ENCODE data around the gene FEZF1.

GRCh38 chr7:122311050-122311700 is 6.6 kb upstream of the FEZF1 start:
- TF ChIP-seq, protein P1, sequence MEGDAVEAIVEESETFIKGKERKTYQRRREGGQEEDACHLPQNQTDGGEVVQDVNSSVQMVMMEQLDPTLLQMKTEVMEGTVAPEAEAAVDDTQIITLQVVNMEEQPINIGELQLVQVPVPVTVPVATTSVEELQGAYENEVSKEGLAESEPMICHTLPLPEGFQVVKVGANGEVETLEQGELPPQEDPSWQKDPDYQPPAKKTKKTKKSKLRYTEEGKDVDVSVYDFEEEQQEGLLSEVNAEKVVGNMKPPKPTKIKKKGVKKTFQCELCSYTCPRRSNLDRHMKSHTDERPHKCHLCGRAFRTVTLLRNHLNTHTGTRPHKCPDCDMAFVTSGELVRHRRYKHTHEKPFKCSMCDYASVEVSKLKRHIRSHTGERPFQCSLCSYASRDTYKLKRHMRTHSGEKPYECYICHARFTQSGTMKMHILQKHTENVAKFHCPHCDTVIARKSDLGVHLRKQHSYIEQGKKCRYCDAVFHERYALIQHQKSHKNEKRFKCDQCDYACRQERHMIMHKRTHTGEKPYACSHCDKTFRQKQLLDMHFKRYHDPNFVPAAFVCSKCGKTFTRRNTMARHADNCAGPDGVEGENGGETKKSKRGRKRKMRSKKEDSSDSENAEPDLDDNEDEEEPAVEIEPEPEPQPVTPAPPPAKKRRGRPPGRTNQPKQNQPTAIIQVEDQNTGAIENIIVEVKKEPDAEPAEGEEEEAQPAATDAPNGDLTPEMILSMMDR (IDR thresholded peaks at IDR 0.05; ENCODE audit: insufficient read depth, low read length, poor library complexity, severe bottlenecking), result no peak
- no peak for TF ChIP-seq EZH2phosphoT487 (conservative IDR thresholded peaks at IDR 0.05; ENCODE audit: low read length)
